ENCODE results near the gene AXIN1.

DNA sequence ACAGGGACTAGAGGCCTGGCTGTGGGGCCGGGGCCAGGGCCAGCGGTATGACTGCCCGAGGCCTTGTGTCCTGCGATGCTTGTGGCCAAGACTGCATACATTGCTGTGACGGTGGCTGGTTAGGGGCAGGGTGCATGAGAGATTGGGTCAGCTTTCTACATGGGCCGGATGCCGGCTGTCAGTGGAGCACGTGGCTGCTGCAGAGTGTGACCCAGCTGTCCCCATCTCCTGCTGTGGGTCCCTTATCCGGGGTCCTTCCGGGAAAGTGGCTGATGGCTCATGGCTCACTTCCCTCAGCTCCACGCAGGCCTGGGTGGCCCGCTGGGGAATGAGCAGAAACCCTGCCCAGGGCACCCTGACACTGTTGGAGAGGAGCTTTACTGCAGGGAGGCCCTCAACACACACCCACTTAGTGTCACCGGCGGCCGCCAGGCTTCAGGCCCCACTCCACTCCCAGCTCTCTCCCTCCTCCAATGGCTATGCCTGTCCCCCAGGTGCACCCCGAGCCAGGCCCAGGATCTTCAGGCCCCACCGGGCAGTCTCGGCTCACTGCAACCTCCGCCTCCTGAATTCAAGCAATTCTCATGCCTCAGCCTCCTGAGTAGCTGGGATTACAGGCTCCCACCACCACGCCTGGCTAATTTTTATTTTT, 76.0 kb downstream of the AXIN1 start:
- TF ChIP-seq, protein P1, sequence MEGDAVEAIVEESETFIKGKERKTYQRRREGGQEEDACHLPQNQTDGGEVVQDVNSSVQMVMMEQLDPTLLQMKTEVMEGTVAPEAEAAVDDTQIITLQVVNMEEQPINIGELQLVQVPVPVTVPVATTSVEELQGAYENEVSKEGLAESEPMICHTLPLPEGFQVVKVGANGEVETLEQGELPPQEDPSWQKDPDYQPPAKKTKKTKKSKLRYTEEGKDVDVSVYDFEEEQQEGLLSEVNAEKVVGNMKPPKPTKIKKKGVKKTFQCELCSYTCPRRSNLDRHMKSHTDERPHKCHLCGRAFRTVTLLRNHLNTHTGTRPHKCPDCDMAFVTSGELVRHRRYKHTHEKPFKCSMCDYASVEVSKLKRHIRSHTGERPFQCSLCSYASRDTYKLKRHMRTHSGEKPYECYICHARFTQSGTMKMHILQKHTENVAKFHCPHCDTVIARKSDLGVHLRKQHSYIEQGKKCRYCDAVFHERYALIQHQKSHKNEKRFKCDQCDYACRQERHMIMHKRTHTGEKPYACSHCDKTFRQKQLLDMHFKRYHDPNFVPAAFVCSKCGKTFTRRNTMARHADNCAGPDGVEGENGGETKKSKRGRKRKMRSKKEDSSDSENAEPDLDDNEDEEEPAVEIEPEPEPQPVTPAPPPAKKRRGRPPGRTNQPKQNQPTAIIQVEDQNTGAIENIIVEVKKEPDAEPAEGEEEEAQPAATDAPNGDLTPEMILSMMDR (IDR thresholded peaks at IDR 0.05) = no peak
- no peak for TF ChIP-seq POLR2A (IDR thresholded peaks at IDR 0.05)
